NCI-H2107 (cell line): Measurements from ENCODE around the gene BTBD7.
"Not testable (repeated sequence)": the region's sequence is repeated elsewhere in the genome, so short reads cannot be mapped to it uniquely, and the experiment has no call there.

Source experiments
- DNase-seq: peaks from one replicate; lab custom pipeline; 2025; lab: John Stamatoyannopoulos, UW

The BTBD7 gene

GRCh38 chr14:93332853-93333630 is at the start of gene BTBD7:
Gene BTBD7, minus strand, starts transcription at chr14:93333036. Its CDS starts 36,985 bp downstream, at chr14:93296051.
- DNase-seq, result peak; percentile 97

- DNase-seq, result no peak
These were observed 48.8 kb upstream of the BTBD7 start for GRCh38 chr14:93381644-93382043.

DNA sequence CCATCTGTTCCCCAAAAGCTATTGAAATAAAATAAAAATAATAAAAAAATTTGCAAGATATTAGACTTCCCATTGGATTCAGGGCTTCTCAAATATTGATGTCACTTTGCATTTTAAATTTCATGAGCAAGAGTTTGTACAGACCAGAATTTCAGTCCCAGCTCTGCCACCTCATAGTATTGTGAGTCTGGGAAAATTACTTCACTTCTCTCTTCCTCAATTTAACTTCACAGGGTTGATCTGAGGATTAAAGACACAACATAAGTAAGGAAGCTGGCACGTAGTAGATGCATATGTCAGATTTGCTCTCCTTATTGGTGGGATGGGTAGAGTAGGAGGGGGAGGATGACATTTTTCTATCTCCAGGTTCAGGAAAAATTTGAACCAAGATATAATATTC is 47.0 kb upstream of the BTBD7 start:
- no peak for DNase-seq

- DNase-seq, result no peak
These were observed 42.9 kb upstream of the BTBD7 start for GRCh38 chr14:93375673-93376156.

DNA sequence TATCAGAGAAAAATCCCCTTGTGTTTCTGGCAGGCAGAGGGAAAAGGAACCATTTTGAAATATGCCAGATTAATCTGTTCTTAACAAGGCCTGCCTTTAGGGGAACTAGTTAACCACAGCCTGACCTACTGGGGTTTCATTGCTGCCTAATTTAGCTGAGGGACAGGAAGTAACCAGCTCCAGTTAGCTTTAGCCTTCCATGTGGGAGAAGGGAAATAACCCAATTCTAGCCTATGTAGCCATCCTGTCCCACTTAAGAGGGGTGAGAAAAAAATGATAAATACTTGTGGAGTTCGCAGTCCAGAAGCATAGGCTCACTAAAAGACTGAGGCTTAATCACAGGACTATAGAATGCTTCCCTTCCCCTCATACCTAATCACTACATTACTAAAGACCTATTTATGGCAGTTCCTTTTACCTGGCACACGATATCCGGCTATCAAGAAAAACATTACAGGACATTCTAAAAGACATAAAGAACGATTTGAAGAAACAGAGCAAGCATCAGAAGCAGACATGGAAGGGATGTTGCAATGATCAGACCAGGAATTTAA is 37.0 kb upstream of the BTBD7 start:
- DNase-seq, result no peak

DNA sequence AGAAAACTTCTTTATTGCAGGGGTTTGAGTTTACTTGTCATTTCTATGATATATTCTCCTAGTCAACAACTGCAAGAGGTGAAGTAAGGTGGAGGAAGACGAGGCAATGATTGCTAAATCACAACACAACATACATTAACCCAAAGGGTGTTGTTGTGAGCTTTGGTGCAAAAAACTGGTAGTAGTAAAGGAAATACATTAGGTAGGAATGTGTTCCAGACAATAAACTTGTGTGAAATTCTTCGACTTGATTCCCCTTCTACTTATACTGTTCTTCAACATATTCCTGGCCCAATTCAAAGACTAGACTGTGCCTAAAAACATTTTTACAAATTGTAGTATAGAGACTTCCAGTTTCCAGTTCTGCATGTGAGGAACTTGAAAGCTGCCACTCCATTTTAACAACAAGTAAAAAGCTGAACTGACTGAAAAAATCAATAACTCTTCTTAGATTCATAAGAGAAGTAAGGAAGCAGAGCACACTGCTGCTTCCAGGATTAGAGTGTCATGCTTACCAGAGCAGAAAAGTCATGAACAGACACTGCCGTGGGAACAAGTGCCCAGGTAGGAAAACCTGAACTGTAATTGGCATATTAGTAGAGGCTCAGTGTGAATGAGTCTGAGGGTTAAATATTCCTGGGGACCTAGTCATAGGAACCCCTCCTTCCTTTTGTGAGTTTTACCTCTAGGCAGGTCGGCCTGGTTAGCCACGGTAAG is 36.3 kb upstream of the BTBD7 start:
- no peak for DNase-seq

GRCh38 chr14:93354873-93355272 is 22.0 kb upstream of the BTBD7 start:
- not testable (repeated sequence) for DNase-seq

- DNase-seq, result no peak
These were observed 15.5 kb upstream of the BTBD7 start for GRCh38 chr14:93348292-93348691.

DNA sequence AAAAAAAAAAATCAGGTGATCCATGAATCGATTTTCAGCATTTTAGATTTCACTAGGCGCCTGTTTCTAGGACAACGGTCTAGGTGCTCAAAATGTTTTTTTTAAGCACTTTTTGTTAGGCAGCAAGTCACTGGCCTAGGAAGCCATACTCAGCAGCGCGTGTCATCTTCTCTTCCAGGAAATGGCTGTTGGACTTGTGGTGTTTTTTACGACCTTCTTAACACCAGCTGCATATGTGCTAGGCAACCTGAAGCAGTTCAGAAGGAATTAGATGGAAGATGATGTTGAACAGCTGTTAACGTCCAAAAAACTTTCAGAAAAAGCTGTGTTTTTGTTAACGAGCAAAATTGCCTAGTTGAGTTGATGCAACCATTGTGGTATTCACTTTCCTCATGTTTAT is 15.0 kb upstream of the BTBD7 start:
- DNase-seq, result no peak

GRCh38 chr14:93346926-93347721 is 14.3 kb upstream of the BTBD7 start, which contains the start of gene COX8C:
Gene COX8C, plus strand, starts transcription at chr14:93347182. Its CDS starts 87 bp downstream, at chr14:93347269.
- no peak for DNase-seq

DNA sequence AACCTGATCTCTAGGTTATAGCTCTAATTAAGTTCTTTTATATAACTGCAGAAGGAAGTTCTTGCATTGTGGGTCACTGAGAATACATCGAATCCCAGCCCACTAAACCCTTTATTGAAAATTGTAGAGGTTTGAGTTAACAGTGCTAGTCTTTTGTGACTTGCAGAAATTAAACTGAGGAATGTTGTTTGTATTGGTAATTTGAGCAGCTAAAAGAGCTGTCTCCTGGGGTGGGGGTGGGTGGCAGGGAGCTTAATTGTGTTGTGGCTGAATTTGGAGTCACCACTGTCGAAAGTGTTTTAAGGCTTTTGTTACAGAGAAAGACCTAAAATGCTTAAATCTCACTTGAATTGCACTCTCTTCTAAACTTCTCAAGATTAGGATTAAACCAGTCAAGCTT is 11.0 kb upstream of the BTBD7 start:
- peak; percentile 33 for DNase-seq

- DNase-seq, result no peak
These were observed 10.4 kb upstream of the BTBD7 start for GRCh38 chr14:93343266-93343665.

DNA sequence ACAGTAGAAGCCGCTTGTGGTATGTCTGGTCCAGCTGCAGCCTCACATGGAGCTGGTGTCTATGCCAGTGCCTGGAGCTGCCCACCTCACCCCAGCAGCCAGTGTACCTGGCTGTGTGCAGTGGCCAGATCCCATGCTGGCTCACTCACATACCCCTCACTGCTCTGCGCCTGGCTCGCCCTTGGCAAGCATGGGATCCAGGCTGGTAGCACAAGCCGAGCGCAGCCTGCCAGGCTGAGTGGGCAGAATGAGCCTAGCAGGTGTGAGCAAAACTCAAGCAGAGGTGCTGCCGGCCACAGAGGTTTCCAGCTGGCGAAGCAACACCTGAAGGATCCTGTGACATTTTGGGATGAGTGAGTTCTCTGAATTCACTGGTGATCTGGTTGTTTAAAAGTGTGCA is 5.0 kb upstream of the BTBD7 start:
- DNase-seq, result no peak

- DNase-seq, result no peak
These were observed 4.4 kb upstream of the BTBD7 start for GRCh38 chr14:93337143-93337753.

GRCh38 chr14:93333631-93334103 is 831 bp upstream of the BTBD7 start:
- no peak for DNase-seq

GRCh38 chr14:93332397-93332852 is 411 bp downstream of the BTBD7 start:
- DNase-seq, result no peak

DNA sequence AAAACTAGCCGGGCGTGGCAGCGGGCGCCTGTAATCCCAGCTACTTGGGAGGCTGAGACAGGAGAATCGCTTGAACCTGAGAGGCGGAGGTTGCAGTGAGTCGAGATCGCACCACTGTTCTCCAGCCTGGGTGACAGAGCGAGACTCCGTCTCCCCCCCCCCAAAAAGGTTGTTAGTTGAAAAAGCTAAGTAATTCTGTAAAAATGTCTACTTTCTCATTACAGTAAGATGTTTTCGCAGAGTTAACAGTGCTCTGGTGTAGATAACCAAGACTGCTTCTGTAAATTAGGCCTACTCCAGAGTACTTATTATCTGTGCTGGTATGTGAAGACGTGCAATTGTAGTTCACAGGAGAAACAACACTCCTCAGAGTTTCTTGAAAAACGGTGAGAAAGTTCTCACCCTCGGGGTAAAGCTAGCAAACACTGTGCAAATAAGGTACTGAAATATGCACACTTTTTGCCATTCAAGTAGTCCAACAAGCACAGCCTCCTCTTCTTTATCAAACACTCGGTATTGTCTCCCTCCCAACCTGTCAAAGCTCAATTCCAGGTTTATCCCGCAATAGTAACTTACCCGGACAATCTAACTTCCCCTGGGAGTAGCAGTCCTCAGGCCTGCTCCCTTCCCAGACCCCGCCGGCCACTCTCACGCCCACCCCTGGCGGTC is 974 bp downstream of the BTBD7 start:
- no peak for DNase-seq

GRCh38 chr14:93331002-93331727 is 1.7 kb downstream of the BTBD7 start:
- no peak for DNase-seq

DNA sequence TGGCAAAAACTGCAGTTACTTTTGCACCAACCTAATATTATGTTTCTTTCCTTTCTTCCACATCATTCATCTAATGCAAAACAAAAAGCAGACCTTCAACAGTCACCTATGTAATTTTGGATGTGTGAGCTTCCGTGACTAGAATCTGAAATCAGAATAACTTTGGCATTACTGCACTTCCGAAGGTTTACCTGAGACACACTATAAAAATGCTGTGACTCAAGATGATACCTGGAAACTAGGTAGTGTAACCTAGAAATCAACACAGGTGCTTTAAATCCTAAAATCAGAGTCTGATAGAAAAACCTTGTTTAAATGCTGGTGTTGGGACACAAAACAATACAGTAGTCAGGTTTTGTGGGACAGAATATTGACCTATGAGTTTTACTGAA is 2.2 kb downstream of the BTBD7 start:
- DNase-seq, result no peak

DNA sequence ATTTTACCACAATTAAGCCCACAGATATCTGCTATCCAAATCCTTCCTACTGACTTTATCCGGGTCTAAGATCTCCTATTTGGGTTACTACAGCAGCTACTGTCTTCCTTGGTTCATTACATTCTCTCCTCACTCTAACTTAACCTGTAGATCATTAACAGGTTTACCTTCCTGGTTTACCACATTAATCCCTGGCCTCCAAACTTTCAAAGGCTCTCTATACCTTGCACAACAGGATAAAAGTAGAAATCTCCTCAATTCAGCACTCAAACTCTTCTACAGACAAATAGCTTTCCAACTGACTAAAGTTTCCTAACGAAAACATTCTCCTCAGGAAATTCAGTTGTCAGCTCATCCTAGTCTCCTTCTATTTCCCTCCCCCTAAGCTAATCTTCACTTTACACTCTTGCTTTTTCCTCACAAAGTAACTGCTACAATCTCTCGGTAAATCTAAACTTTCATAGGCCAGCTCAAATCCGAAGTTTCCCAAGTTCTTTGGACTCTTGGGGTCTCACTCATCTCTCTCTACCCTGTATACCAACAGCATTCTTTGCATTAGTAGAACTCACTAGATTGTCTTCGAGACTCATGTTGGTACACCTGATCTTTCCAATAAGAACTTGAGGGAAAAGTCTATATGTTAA is 2.7 kb downstream of the BTBD7 start:
- DNase-seq, result no peak
